ENCODE results near the gene ATP1A2. TPM values are rescaled to one million over a fixed set of nuclear protein-coding genes. Genes with fewer than 3 reads are reported as not detected.

Gene ATP1A2
- total and polyA plus RNA-seq, 12 donors = 0.47 to 4.5 (median 1.5) TPM

DNA sequence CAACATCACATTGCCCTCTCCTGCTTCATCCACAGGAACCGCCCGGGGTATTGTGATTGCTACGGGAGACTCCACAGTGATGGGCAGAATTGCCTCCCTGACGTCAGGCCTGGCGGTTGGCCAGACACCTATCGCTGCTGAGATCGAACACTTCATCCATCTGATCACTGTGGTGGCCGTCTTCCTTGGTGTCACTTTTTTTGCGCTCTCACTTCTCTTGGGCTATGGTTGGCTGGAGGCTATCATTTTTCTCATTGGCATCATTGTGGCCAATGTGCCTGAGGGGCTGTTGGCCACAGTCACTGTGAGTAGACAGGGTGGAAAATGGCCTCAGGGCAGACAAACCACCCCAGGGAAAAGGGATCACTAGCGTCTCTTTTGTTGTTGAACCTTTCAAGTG, 48.6 kb downstream of the ATP1A2 start:
- H3K4me3 ChIP-seq = no peak overlapping the region
- DNase-seq = peak in 1 of 7 donors; percentile 34
- H3K27me3 ChIP-seq = peaks cover 4% of the 10 kb centered on the region
- H3K27ac ChIP-seq = no peak overlapping the region
- no peak for TF ChIP-seq POLR2A (IDR thresholded peaks at IDR 0.05)
- TF ChIP-seq CTCF (IDR thresholded peaks at IDR 0.05) = no peak
- H3K9me3 ChIP-seq (replicated peaks in 1 of 3) = no peaks in the 10 kb centered on the region
- no peaks in the 10 kb centered on the region for H3K4me1 ChIP-seq (replicated peaks in 1 of 2)
- 80 to 90% (median 84%) methylated on average over 10 of the region's 10 CpGs for WGBS, 4 donors
- H3K36me3 ChIP-seq (replicated peaks in 1 of 2) = no peaks in the 10 kb centered on the region
- intact Hi-C loops (cut with DNase I) = no loop called here

- Histone ChIP-seq H3K36me3 (replicated peaks in 1 of 2) (no peaks in the 10 kb centered on the region), H3K9me3 (replicated peaks in 1 of 3) (no peaks in the 10 kb centered on the region), H3K27me3 (peaks cover 4% of the 10 kb centered on the region), H3K4me3 (no peak overlapping the region), H3K27ac (no peak overlapping the region), H3K4me1 (replicated peaks in 1 of 2) (no peaks in the 10 kb centered on the region)
- TF ChIP-seq CTCF (IDR thresholded peaks at IDR 0.05) (no peak), POLR2A (IDR thresholded peaks at IDR 0.05) (no peak)
- intact Hi-C loops (cut with DNase I) = no loop called here
- peak in 1 of 7 donors; percentile 45 for DNase-seq
- 67 to 87% (median 74%) methylated on average over 12 of the region's 12 CpGs for WGBS, 4 donors
Measured at GRCh38 chr1:160166166-160166868, 50.8 kb downstream of the ATP1A2 start.

GRCh38 chr1:160167056-160167455, 51.5 kb downstream of the ATP1A2 start:
- Histone ChIP-seq H3K27me3 (peaks cover 4% of the 10 kb centered on the region), H3K36me3 (replicated peaks in 1 of 2) (no peaks in the 10 kb centered on the region), H3K27ac (no peak overlapping the region), H3K4me1 (replicated peaks in 1 of 2) (no peaks in the 10 kb centered on the region), H3K9me3 (replicated peaks in 1 of 3) (no peaks in the 10 kb centered on the region), H3K4me3 (no peak overlapping the region)
- WGBS, 4 donors = 79 to 86% (median 84%) methylated on average over 4 of the region's 4 CpGs
- no peak for TF ChIP-seq POLR2A (IDR thresholded peaks at IDR 0.05)
- no peak for TF ChIP-seq CTCF (IDR thresholded peaks at IDR 0.05)
- intact Hi-C loops (cut with DNase I) = no loop called here
- peak in 1 of 7 donors; percentile 46 for DNase-seq

DNA sequence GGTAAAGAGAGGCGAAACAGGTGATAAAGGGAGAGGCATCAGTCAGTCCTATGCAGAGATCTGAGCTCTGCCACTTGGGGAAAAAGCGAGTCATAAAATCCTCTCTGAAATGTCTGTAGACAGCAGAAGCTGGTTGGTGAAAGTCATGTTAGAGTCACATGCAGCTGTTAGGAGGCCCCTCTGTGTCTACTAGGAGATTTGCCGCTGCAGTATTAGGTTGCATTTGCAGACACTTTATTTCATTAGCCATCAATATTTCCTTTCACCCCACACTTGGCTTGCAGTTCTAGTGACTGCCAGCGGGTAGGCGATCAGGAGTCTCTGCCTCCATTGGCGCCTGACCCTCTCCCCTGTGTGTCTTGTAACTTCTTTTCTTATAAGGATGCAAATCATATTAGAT, 52.0 kb downstream of the ATP1A2 start:
- Histone ChIP-seq H3K9me3 (replicated peaks in 1 of 3) (no peaks in the 10 kb centered on the region), H3K4me1 (replicated peaks in 1 of 2) (no peaks in the 10 kb centered on the region), H3K4me3 (no peak overlapping the region), H3K27ac (no peak overlapping the region), H3K27me3 (peaks cover 4% of the 10 kb centered on the region), H3K36me3 (replicated peaks in 1 of 2) (no peaks in the 10 kb centered on the region)
- no peak for TF ChIP-seq POLR2A (IDR thresholded peaks at IDR 0.05)
- TF ChIP-seq CTCF (IDR thresholded peaks at IDR 0.05) = no peak
- DNase-seq = peak in 1 of 7 donors; percentile 21
- intact Hi-C loops (cut with DNase I) = no loop called here
- 88 to 93% (median 90%) methylated on average over 6 of the region's 6 CpGs for WGBS, 4 donors
